Prostate gland (tissue), 2 donors: ENCODE measurements around the gene ZNF576.

Source experiments
- POLR2A ChIP-seq: fragments of 450-650 bp; IDR thresholded peaks from one replicate; pipeline ENCODE4 v1.6.1; 2016; ENCODE audit warnings: antibody characterized with exemption, mild to moderate bottlenecking
- POLR2AphosphoS5 ChIP-seq: sonication (generic); formaldehyde crosslinking; IDR thresholded peaks from one replicate; pipeline ENCODE4 v1.6.1; 2017; ENCODE audit warnings: antibody characterized with exemption
- TF ChIP-seq, protein P1 (sequence below), 4 experiments: fragments of 200-600 bp in 2 of 4; fragments of 450-650 bp in 2 of 4; sonication (generic) in 2 of 4; IDR thresholded peaks; 1 replicate in 3 of 4; 2 replicates in 1 of 4; pipeline ENCODE4 v1.5.1; 2016 to 2019; ENCODE audit warnings: antibody characterized with exemption in 4 of 4, mild to moderate bottlenecking in 2 of 4, moderate library complexity in 2 of 4

DNA sequence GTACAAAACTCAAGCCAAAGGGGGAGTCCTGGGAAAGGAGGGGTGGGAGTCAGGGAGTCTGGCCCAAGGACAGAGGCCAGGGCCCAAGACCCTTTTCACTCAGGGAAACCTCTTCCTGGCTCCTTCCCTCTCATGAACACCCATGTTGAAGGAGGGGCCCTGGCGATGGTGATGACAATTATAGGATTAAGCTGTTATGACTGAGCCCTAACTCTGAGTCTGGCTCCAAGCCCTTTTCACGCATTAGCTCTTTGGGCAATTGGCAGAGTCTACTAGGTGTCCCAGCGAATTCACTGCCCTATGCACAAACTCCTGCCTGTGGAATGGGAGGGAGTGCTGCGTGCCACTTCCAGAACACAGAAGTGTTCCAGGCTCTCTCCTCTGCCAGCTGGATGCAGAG lies 42.7 kb upstream of the ZNF576 start:
- no peak for TF ChIP-seq POLR2AphosphoS5
- no peak for TF ChIP-seq POLR2A
- TF ChIP-seq, protein P1, sequence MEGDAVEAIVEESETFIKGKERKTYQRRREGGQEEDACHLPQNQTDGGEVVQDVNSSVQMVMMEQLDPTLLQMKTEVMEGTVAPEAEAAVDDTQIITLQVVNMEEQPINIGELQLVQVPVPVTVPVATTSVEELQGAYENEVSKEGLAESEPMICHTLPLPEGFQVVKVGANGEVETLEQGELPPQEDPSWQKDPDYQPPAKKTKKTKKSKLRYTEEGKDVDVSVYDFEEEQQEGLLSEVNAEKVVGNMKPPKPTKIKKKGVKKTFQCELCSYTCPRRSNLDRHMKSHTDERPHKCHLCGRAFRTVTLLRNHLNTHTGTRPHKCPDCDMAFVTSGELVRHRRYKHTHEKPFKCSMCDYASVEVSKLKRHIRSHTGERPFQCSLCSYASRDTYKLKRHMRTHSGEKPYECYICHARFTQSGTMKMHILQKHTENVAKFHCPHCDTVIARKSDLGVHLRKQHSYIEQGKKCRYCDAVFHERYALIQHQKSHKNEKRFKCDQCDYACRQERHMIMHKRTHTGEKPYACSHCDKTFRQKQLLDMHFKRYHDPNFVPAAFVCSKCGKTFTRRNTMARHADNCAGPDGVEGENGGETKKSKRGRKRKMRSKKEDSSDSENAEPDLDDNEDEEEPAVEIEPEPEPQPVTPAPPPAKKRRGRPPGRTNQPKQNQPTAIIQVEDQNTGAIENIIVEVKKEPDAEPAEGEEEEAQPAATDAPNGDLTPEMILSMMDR (IDR thresholded peaks at IDR 0.05): no peak
